ENCODE data around the gene PM20D2. TPM values are rescaled to one million over a fixed set of nuclear protein-coding genes. Genes with fewer than 3 reads are reported as not detected.

Gene PM20D2
- total and polyA plus RNA-seq, 2 of the 8 experiments (the other 6 are each of a cell fraction or from before 2014, with no cell fraction given) = 2.7 to 7.6 TPM

DNA sequence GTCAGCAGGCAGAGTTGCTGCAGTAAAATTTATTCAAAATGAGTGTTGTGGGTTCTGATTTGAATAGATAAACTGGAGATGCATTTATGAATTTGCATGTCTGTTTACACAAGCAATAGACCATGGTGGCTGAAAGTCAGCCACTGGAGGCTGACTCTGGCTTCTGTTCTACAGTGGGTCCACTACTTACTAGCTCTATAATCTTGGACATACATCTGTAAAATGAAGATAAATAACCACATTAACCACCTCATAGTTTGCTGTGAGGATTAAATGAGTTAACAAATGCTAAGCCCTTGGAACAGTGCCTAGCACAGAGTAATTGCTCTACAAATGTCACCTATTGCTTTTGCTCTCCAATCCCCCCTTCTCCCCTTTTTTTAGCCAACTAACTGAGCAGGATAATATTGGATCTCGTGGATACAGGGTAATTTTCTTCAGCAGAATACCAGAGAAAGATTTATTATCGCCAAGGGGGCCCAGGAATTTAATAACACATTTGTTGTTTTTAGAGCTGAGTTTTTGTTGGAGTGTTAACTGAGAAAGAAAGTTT lies 1.4 kb upstream of the PM20D2 start:
- Histone ChIP-seq H2AK5ac (ENCODE audit: low read depth, low read length) (no peak overlapping the region), H3K27me3 (replicated peaks in 1 of 4; ENCODE audit: control insufficient read depth in 3 of 4, extremely low read depth in 1 of 4, insufficient read depth in 3 of 4, low read length in 3 of 4) (peaks cover 7 to 34% (median 22%) of the 10 kb centered on the region in 4 experiments), H4K91ac (replicated peaks; ENCODE audit: insufficient read length, low read length) (no peak overlapping the region), H3K36me3 (ENCODE audit: control insufficient read depth in 2 of 4, insufficient read depth in 4 of 4, low read length in 3 of 4) (no peaks in the 10 kb centered on the region), H3K4ac (replicated peaks; ENCODE audit: insufficient read length, low read depth, low read length) (no peak overlapping the region), H3K79me1 (ENCODE audit: low read depth, low read length) (no peaks in the 10 kb centered on the region), H4K5ac (ENCODE audit: insufficient read length, low read depth, low read length) (no peak overlapping the region), H2BK5ac (ENCODE audit: low read depth, low read length) (no peak overlapping the region), H2AFZ (ENCODE audit: low read length) (no peak overlapping the region), H3K4me3 (ENCODE audit: extremely low read depth in 1 of 4, insufficient read depth in 2 of 4, low read depth in 3 of 4, low read length in 4 of 4) (no peak overlapping the region), H2BK120ac (replicated peaks; ENCODE audit: low read depth, low read length) (no peak overlapping the region), H3K23me2 (ENCODE audit: low read depth, low read length) (peaks cover 13% of the 10 kb centered on the region; the same call in 1 of the 2 replicates), H3K27ac (ENCODE audit: low read depth, low read length) (no peak overlapping the region), H3K56ac (replicated peaks; ENCODE audit: insufficient read length, low read depth, low read length) (no peak overlapping the region), H2BK15ac (ENCODE audit: low read length) (no peak overlapping the region), H3K18ac (ENCODE audit: extremely low read depth, low read length) (no peak overlapping the region), H3K9me3 (ENCODE audit: insufficient read depth in 2 of 2, low read depth in 1 of 2, low read length in 1 of 2) (no peaks in the 10 kb centered on the region), H2BK12ac (ENCODE audit: low read depth, low read length) (no peak overlapping the region), H3K9ac (replicated peaks in 1 of 4; ENCODE audit: extremely low read depth in 1 of 4, low read depth in 3 of 4, low read length in 3 of 4) (no peak overlapping the region), H3K4me2 (ENCODE audit: insufficient read depth in 1 of 2, low read depth in 2 of 2, low read length in 2 of 2) (no peak overlapping the region), H2BK20ac (ENCODE audit: low read length) (no peak overlapping the region), H3K79me2 (ENCODE audit: control insufficient read depth in 1 of 2, insufficient read depth in 2 of 2, low read length in 2 of 2) (no peaks in the 10 kb centered on the region), H3K14ac (ENCODE audit: insufficient read length) (no peak overlapping the region), H3K4me1 (replicated peaks in 1 of 4; ENCODE audit: control insufficient read depth in 3 of 4, insufficient read depth in 4 of 4, low read length in 3 of 4) (peaks cover 0 to 3% (median 0%) of the 10 kb centered on the region in 4 experiments; a peak in 2 of 7 replicates), H4K8ac (ENCODE audit: extremely low read depth, insufficient read depth, low read length) (no peak overlapping the region), H3K23ac (ENCODE audit: insufficient read length) (no peak overlapping the region), H4K20me1 (replicated peaks in 1 of 2; ENCODE audit: control insufficient read depth in 1 of 2, insufficient read depth in 2 of 2, low read length in 2 of 2) (no peaks in the 10 kb centered on the region)
- POLR2A ChIA-PET (ENCODE audit: partially characterized antibody) = interaction anchor here (0.7 to 1.3 kb wide), 2 partner anchors 27 to 429 kb away, joined by 3 to 4 read pairs; partner anchors contain the start of gene SRSF12
- CTCF ChIA-PET (ENCODE audit: partially characterized antibody) = interaction anchor here (0.6 to 2.3 kb wide), 4 partner anchors 13 to 161 kb away, joined by 3 to 8 read pairs (median 6); no protein-coding TSS in a partner anchor
- 77% methylated on average over 2 of the region's 2 CpGs; no CpG with 5 or more reads in 1 of the 2 experiments for WGBS, 2 experiments (ENCODE audit: extremely low coverage in 1 of 2, insufficient coverage in 1 of 2, insufficient read length in 1 of 2, insufficient replicate concordance in 2 of 2, low coverage in 1 of 2, low lambda C conversion rate in 2 of 2, missing lambda C conversion rate in 1 of 2)
- no peak for FAIRE-seq
- TF ChIP-seq SIRT6 (IDR thresholded peaks at IDR 0.05; ENCODE audit: low read length) (no peak), POU5F1 (IDR thresholded peaks at IDR 0.05; ENCODE audit: low read depth, low read length) (no peak), KDM1A (IDR thresholded peaks at IDR 0.05; ENCODE audit: borderline replicate concordance, low read length) (no peak), TAF1 (IDR thresholded peaks at IDR 0.05; ENCODE audit: low read depth, low read length) (no peak), BCL11A (IDR thresholded peaks at IDR 0.05; ENCODE audit: low read depth in 2 of 2, low read length in 2 of 2) (no peak), JUN (IDR thresholded peaks at IDR 0.05; ENCODE audit: low read depth, low read length) (no peak), CBX8 (IDR thresholded peaks at IDR 0.05; ENCODE audit: borderline replicate concordance, low read depth, low read length) (no peak)
- DNase-seq (ENCODE audit: low read depth in 1 of 2, low spot score in 2 of 2) = no peak

Data from H1 (cell line).